Cardiac ventricle fibroblast (primary cell): ENCODE data around the gene ANKRD1. TPM values are rescaled to one million over a fixed set of nuclear protein-coding genes. Genes with fewer than 3 reads are reported as not detected.

ENCODE experiments used
- total RNA-seq: library from RNA; depleted of rRNA; stranded (reverse); fragments of >200 nt; gene quantifications from 2 replicates; pipeline ENCODE4 v1.2.3, GENCODE V29; 2015

Gene ANKRD1
- total RNA-seq, result 1.6 and 1.7 TPM in 2 replicates

DNA sequence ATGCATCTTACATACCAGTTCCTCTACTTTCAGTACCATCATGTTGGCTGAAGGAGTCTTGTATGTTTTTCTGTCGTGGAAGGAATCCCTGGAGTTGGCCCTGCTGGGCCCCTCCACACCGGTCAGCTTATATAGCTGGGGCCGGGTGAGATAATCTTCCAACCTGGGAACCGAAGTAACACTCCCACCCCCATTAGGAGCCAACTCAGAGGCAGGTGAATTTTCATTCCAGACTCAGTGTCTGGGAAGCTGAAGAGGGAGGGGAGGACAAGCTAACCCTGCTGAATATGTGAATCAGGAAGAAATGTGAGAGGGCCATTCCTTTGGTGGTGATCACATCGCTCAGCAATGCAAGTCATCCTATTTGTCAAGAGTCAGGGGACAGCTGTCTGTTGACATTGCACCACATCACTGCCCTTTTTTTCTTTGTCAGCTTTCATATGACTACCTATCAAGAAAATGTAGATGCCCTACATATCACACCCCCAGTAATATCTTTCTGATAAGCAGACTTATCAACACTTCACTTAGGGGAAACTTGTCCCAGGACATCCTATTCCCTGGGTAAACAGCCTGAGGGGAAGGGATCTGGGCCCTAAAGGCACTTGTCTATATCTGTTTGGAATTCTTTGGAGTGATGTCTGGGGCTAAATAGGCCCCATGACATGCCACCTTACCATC, at the start of gene ANKRD1:
Gene ANKRD1 (minus strand): TSS at position 102 of the 681 bp plus-strand sequence. CDS start 60 bp downstream, at position 42.

DNA sequence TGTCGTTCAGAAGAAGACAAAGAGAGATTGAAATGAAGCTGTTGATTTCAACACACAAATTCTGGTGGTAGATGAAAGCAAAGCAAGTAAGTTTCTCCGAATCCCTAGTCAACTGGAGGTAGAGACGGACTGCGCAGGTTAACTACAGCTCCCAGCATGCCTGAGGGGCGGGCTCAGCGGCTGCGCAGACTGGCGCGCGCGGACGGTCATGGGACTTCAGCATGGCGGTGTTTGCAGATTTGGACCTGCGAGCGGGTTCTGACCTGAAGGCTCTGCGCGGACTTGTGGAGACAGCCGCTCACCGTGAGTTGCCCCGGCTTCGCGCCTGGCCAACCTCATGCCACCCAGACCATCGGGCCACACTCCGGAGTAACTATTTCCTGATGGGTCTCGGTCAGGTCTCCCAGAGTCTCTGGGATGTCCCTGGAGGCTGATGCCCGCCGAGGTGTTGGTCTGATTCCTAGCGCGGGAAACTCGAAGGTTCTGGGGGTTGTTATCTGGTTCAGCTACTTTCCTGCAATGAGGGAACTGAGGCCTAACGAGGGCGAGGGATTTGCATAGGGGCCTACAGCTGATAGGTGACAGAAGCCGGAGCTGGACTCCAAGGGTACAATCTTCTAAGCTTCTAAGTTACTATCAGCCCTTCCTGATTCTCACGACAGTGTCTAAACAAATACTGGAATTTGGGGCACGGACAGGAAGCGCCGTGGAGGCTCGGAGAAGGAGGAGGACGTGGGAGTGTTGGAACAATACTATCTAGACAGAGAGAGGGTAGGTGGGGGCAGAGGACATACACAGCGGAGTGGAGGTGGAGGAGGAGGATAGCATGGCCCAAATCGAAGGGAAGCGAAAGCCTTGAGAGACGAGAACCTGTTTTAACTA, 48.9 kb downstream of the ANKRD1 start, which contains the start of gene RPP30:
Gene RPP30 (plus strand): TSS at position 209 of the 882 bp plus-strand sequence. CDS start 13 bp downstream, at position 222.

Other genes starting within 250 kb of the ANKRD1 start
- gene HTR7, start 63.0 kb downstream of the ANKRD1 start, total RNA-seq, result 0.59 and 0.75 TPM in 2 replicates
- 29.8 and 36.2 TPM in 2 replicates for gene RPP30, start 49.1 kb downstream of the ANKRD1 start, total RNA-seq